ENCODE results near the gene CORIN.

The CORIN gene

GRCh38 chr4:47642985-47643760 is 194.7 kb downstream of the CORIN start:
- no peak for DNase-seq (ENCODE audit: low read depth in 2 of 2)

DNA sequence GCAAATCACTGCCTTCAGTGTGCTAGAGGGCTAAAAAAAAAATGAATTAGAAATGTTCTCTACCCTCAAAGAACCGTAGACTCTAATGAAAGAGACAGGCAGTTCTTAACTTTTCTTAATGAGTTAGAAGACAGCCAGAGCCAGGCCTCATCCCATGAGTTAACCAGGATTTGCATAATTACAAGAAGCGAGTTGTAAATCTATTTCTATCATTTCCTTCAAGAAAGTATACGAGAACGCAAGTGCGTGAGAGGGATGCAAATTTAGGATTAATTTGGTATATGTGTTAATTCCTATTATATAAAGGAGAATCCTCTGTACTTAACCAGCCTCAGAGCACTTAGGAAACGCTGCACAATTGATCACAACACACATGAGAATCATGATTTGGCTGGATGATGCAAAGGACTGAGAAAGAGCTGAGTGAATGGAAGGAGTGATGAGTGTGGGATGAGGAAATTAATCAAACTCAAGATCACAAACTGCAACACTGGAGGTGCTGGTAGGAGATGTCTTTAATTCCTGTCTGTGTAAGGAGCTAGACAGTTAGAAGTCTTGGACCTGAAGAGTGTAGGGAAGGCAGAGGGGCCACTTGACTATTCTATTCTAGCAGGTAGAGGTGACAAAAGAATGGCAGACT is 195.6 kb downstream of the CORIN start:
- DNase-seq (ENCODE audit: low read depth in 2 of 2) = no peak

DNA sequence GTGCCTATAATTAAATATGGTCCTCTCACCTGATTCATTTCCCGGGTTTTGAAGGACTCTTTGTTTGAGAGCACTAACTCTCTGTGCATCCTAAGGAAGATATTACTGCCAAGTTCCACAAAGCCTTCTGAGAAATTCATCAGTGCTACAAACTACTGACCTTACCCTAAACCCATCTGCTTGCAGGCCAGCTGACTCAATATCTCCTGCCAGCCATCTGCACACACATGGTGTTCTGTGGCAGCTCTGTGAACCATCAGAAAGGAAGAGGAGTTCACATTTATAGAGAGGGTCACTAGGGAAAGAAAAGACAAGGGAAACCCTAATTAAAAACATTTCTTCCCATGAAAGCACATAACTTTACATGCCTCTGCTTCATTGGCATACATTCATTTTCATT is 196.1 kb downstream of the CORIN start:
- no peak for DNase-seq (ENCODE audit: low read depth in 2 of 2)

GRCh38 chr4:47640911-47641310 is 197.0 kb downstream of the CORIN start:
- DNase-seq (ENCODE audit: low read depth in 2 of 2) = no peak

GRCh38 chr4:47639531-47639930 is 198.3 kb downstream of the CORIN start:
- DNase-seq (ENCODE audit: low read depth in 2 of 2) = no peak

DNA sequence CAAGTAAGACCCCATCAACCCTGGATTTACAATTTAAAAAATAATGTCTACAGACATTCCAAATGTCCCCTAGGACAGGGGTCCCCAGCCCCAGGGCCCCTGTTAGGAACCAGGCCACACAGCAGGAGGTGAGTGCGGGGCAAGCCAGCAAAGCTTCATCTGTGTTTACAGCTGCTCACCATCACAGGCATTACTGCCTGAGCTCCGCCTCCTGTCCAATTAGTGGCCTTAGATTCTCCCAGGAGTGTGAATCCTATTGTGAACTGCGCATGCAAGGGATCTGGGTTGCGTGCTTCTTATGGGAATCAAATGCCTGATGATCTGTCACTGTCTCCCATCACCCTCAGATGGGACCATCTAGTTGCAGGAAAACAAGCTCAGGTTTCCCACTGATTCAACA is 206.7 kb downstream of the CORIN start:
- DNase-seq (ENCODE audit: low read depth in 2 of 2) = no peak

DNA sequence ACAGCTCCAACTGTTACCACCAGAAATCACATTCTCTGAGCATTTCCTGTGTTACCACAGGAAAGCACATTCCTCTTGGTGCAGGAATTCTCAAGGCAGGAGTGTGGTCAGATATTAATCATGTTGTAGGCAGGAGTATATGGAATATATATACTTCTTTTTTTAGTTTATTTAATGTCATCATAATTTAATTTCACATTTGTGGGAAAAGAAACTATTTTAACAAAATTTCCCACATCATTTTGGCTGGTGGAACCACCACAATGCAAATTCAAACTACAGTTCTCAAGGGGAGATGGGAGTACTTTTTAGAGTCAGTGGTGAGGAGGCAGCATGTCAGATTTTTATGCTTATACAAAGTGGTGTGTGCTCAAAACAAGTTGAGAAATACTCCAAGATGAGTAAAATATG is 213.8 kb downstream of the CORIN start:
- no peak for DNase-seq (ENCODE audit: low read depth in 2 of 2)

GRCh38 chr4:47621181-47621580 is 216.7 kb downstream of the CORIN start:
- DNase-seq (ENCODE audit: low read depth in 2 of 2) = no peak

GRCh38 chr4:47619691-47620090 is 218.2 kb downstream of the CORIN start:
- no peak for DNase-seq (ENCODE audit: low read depth in 2 of 2)

GRCh38 chr4:47617607-47618006 is 220.3 kb downstream of the CORIN start:
- DNase-seq (ENCODE audit: low read depth in 2 of 2) = no peak

DNA sequence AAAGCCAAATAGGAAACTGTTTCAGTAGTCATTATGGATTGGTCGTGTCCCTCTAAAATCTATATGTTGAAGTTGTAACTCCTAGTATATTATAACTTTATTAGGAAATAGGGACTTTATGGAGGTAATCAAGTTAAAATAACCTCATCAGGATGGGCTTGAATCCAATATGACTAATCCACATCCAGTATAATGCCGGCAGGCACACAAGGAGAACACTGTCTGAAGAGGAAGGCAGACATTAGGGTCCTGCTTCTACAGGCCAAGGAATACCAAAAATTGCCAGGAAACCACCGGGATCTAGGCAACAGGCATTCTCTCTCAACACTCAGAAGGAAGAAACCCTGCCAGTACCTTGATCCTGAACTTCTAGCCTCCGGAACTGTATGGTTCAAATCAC is 222.5 kb downstream of the CORIN start:
- DNase-seq (ENCODE audit: low read depth in 2 of 2) = no peak

DNA sequence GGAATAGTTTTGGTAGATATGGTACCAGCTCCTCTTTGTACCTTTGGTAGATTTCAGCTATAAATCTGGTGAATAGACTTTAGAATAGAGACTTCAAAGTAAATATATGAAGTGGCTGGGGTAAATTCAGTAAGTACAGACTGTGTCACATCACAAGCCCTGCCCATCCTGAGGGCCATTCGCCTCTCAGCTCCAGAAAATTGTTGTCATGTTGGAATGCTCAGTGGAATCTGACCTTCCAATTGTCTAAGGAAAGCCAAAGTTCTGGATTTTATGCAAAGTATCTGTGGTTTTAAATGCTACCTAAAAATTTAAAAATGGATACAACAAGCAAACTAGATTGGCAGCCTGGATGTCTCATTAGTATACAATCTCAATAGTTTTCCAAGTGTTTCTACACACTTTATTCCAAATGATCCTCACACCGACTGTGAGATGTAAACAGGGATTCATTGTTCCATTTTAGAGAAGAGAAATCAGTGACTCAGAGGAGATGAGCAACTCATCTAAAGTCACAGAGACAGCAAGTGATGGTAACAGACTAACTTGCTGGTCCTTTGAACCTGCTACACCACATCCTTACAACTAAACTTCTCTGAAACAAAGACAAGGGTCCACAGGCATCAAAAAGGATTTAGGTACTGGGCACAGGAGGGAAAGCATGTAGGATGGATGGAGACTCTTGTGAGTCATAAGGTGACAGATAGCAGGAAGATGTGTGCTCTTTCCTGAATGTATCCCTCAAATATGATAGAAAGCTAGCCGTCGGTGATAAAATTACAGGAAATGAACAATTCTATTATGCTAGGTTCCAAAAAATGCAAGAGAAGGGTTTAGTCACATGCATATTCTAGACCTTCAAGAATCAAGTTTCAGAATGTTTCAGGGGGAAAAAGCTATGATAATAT is 225.5 kb downstream of the CORIN start:
- DNase-seq (ENCODE audit: low read depth in 2 of 2) = no peak

- DNase-seq (ENCODE audit: low read depth in 2 of 2) = no peak
These were observed 231.4 kb downstream of the CORIN start for GRCh38 chr4:47606482-47606881.

DNA sequence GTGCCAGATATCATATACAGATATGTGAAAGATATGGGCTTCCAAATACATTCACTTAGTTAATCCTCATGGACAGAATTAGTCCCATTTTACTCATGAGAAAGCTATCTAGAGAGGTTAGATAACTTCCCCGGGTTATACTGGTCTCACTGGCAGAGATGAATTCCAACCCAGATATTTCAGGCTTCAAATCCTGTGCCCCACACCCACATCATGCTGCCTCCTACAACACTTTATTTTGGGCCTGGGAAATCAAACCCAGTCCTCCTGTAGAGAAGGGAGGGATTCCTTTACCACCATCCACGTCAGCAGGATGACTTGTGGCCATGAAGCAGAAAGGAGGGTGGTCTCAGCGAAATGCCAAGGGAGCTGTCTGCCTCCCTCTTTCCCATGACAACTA is 239.0 kb downstream of the CORIN start:
- DNase-seq (ENCODE audit: low read depth in 2 of 2) = no peak

GRCh38 chr4:47598320-47598719 is 239.5 kb downstream of the CORIN start:
- DNase-seq (ENCODE audit: low read depth in 2 of 2) = no peak

DNA sequence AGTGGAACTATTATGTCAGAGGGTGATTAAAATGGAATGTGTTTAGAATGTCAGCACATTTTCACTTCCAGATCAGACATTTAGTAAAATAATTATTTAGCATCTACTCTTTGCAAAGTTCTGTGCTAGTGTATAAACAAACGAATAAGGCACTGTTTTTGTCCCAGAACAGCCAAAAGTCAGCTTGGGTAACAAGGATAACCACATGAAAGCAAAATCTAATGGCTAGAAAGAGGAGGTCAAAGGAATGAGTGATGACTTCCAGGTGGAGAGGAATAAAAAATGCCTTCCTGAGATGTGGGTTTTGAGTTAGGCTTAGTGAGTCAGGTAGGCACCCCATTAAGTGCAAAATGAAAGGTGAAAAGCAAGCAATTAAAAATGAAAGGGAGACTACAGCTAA is 240.2 kb downstream of the CORIN start:
- DNase-seq (ENCODE audit: low read depth in 2 of 2) = no peak

DNA sequence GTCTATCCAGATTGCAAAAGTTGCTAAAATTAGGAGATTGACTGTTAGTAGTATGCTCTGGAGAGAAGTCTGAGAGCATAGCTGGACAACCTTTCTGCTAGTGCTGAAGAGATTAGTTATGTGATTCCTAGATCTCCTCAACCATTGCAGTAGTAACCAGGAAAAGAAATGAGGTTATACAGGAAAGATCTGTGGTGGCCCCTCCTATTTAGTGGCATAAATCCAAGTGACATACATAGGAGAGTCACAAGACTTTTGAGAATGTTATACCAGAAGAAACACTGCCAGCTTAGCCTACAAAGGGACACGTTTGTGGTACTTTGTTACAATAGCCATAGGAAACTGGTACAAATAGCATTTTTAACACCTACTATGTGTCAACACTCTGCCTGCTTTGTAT is 247.5 kb downstream of the CORIN start:
- DNase-seq (ENCODE audit: low read depth in 2 of 2) = no peak

DNA sequence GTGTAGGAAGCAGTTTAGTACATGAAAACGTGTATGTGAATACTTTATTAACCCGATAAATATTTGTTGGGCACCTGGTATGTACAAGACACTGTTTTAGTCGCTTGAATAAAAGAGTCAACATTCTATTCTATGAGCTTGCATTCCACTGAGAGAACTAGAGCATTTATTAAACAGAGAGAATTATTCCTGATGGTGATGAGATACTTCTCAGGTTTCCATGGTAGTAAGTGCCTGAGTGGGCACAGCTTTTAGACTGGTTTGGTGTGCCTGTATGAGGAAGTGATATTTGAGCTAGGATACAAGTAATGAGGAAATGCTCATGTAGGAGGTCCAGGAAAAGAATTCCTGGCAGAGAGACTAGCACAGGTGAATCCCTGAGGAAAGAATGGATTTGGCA is 258.6 kb downstream of the CORIN start:
- DNase-seq (ENCODE audit: low read depth in 2 of 2) = no peak

DNA sequence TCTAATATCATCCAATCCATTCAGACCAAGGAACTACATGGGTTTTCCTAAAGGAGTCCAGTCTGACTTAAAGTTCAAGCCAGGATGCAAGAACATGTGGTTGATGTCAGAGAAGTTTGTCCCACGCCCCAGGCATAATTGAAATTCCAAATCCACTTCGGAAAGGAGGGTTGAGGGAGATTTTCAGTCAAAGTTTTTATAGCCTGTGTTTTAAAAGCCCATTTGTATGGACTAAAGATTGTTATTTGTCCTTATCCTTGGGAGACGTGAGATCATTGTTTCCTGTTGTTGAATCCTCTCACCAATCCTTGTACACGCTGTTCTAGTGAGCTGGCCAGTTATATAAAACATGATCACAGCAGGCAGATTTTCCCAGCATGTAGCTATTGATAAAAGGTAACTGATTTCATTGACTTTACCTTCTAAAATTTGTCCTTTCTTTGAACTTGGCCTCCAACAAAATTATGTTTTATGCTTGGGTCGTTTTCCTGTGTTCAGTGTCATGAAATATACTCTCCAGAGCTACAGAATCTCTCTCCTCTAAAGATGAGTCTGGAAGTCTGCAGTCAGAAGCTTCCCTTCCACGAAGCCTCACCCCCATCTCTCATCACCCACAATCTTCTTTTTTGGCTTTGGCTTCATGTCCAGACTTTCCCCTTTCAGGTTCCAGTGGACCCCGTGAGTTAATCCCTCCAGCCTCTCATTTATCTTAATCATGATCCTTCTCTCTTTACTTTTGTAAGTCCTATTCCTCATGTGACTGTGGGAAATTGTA is 259.9 kb downstream of the CORIN start:
- no peak for DNase-seq (ENCODE audit: low read depth in 2 of 2)

DNA sequence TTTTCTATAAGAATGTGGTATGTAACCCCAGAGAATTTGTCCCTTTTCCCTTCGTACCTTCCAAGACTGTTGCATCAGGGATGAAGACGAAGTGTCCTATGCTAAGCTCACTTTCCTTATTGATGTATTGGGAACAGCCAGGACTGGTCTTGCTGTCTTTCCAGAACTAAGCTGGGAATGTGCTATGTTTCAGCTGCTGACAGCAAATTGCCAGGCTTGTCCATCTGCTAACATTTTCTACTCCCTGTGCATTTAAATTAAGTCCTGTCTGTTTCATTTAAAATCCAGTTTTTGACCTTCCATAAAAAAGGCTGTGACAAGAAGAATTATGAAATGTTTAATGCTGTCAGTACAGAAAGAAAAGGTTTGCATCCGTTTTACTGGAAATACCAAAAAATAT is 264.9 kb downstream of the CORIN start:
- no peak for DNase-seq (ENCODE audit: low read depth in 2 of 2)

- DNase-seq (ENCODE audit: low read depth in 2 of 2) = no peak
These were observed 267.1 kb downstream of the CORIN start for GRCh38 chr4:47570816-47571215.

DNA sequence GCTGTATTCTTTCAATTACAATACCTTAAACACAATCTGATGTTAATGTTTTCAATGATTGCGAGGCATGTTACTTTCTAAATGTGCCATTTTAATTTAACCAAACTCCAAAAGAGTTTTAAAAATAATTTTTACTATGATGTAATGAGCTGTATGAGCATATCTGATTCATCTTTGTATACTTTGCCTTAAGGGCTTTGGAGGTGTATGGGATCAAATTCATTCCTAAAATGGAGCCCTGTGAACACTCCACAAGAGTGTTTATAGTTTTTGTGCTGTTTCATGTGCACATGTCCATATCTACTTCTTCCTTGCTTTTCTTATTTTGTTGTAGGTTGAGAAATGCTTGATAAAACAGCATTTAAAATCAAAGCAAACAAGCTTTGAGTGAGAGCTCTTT is 270.4 kb downstream of the CORIN start:
- no peak for DNase-seq (ENCODE audit: low read depth in 2 of 2)
